CD4-positive, alpha-beta memory T cell (primary cell): Measurements from ENCODE around the gene MPND. TPM values are rescaled to one million over a fixed set of nuclear protein-coding genes. Genes with fewer than 3 reads are reported as not detected.

Experiments used
- CTCF ChIA-PET: fragments of 350-600 bp; sonication (Branson Sonifier 250); formaldehyde crosslinking; loops from one replicate; lab custom pipeline; 2021; ENCODE audit warnings: inconsistent platforms; ENCODE audit not compliant: partially characterized antibody; lab: Charles Lee
- POLR2A ChIA-PET: fragments of 350-600 bp; sonication (Branson Sonifier 250); formaldehyde crosslinking; loops from one replicate; lab custom pipeline; 2021; ENCODE audit not compliant: partially characterized antibody; lab: Charles Lee
- DNase-seq, 5 donors: peaks; one replicate each; pipeline versions ENCODE4 v3.0.0 to v3.0.0-alpha.2; 2020 to 2022; ENCODE audit warnings: mixed read lengths in 1 of 5
- H3K27ac ChIP-seq: one replicate; pipeline ENCODE4 v1.7.0; 2013; ENCODE audit warnings: low read depth, low read length
- H3K27me3 ChIP-seq: 2 replicates; pipeline ENCODE4 v1.7.0; 2013; ENCODE audit warnings: mild to moderate bottlenecking, low read length, moderate library complexity; ENCODE audit not compliant: insufficient read depth
- H3K36me3 ChIP-seq: 2 replicates; pipeline ENCODE4 v1.7.0; 2013; ENCODE audit warnings: mild to moderate bottlenecking, low read length, moderate library complexity; ENCODE audit not compliant: insufficient read depth
- H3K4me1 ChIP-seq: 2 replicates; pipeline ENCODE4 v1.7.0; 2013; ENCODE audit warnings: mild to moderate bottlenecking, low read length, moderate library complexity; ENCODE audit not compliant: insufficient read depth
- H3K4me3 ChIP-seq, 2 donors: one replicate each; pipeline ENCODE4 v1.7.0; 2013; ENCODE audit warnings: low read length in 2 of 2, mild to moderate bottlenecking in 1 of 2
- H3K9me3 ChIP-seq, 2 donors: one replicate each; pipeline ENCODE4 v1.7.0; 2013; ENCODE audit warnings: low read length in 2 of 2, control low read depth in 1 of 2; ENCODE audit not compliant: control insufficient read depth in 1 of 2
- H3K27ac Mint-ChIP-seq, 7 donors: one replicate each; pipeline ENCODE4 v1.8.0; 2020 to 2021; ENCODE audit warnings: mixed read lengths in 7 of 7, mild to moderate bottlenecking in 6 of 7, inconsistent platforms in 3 of 7, moderate library complexity in 3 of 7
- H3K27me3 Mint-ChIP-seq, 2 donors: one replicate each; pipeline ENCODE4 v1.8.0; 2020 to 2021; ENCODE audit warnings: mixed read lengths in 2 of 2
- H3K36me3 Mint-ChIP-seq, 2 donors: one replicate each; pipeline ENCODE4 v1.8.0; 2020 to 2021; ENCODE audit warnings: mixed read lengths in 2 of 2, inconsistent platforms in 1 of 2, mild to moderate bottlenecking in 1 of 2
- H3K4me1 Mint-ChIP-seq, 4 donors: one replicate each; pipeline ENCODE4 v1.8.0; 2020 to 2021; ENCODE audit warnings: mixed read lengths in 4 of 4, mild to moderate bottlenecking in 1 of 4
- H3K4me3 Mint-ChIP-seq, 8 donors: one replicate each; pipeline ENCODE4 v1.8.0; 2020 to 2021; ENCODE audit warnings: mixed read lengths in 8 of 8, mild to moderate bottlenecking in 7 of 8, moderate library complexity in 6 of 8, inconsistent platforms in 3 of 8
- H3K9me3 Mint-ChIP-seq, 8 donors: one replicate each; pipeline ENCODE4 v1.8.0; 2020 to 2021; ENCODE audit warnings: mixed read lengths in 8 of 8, mild to moderate bottlenecking in 5 of 8, inconsistent platforms in 3 of 8, moderate library complexity in 1 of 8
- intact Hi-C: fragments of 100-400 bp; cut with micrococcal nuclease; formaldehyde crosslinking; loops from one replicate; pipeline ENCODE4 v1.15.1; 2023
- polyA plus RNA-seq, 2 donors: library from polyadenylated mRNA; unstranded; fragments of 300-500 nt; fragmentation: Illumina TruSeq; gene quantifications; one replicate each; pipeline ENCODE4 v1.2.3, GENCODE V29; 2021
- total RNA-seq, 2 experiments: library from RNA; stranded (reverse); gene quantifications; one replicate each; pipeline ENCODE4 v1.2.3, GENCODE V29; 2021

The MPND gene
- total and polyA plus RNA-seq, 4 experiments from 2014 or later, result 3.5 to 27.0 (median 16.9) TPM

- peaks cover 25 to 63% (median 45%) of the 10 kb centered on the region in 4 donors for H3K4me1 Mint-ChIP-seq
- intact Hi-C loops, result loop anchor here (1.0 to 5.0 kb wide), 4 partner anchors 69 to 320 kb away; partner anchors contain the start of genes DPP9, TNFAIP8L1 and YJU2
- H3K4me3 ChIP-seq, result peak within 1 kb of the TSS; percentile 58 to 68
Measured at GRCh38 chr19:4402171-4403004, 59.0 kb downstream of the MPND start, which contains the start of gene CHAF1A. TSS of gene CHAF1A (plus strand) at chr19:4402640. CDS start at chr19:4402763, 123 bp downstream.

GRCh38 chr19:4403005-4403761, 59.8 kb downstream of the MPND start:
- Histone ChIP-seq H3K4me1 (peaks cover 37% of the 10 kb centered on the region), H3K36me3 (no peaks in the 10 kb centered on the region), H3K9me3 (no peaks in the 10 kb centered on the region), H3K27me3 (no peaks in the 10 kb centered on the region), H3K4me3 (peak overlapping the region; percentile 58 to 68), H3K27ac (peak overlapping the region; percentile 62)
- DNase-seq, result no peak
- ChIA-PET POLR2A (interaction anchor here (0.6 to 1.9 kb wide), 8 partner anchors 23 to 1581 kb away, joined by 3 to 19 read pairs (median 10); partner anchors contain the start of genes HDGFL2, KDM4B, MPND and YJU2), CTCF (interaction anchor here (1.7 kb wide), 1 partner anchor 60 kb away, joined by 12 read pairs; the partner anchor contains the start of gene MPND)
- Mint-ChIP-seq H3K27me3 (no peaks in the 10 kb centered on the region), H3K4me3 (peak overlapping the region; percentile 84 to 91 (median 87)), H3K36me3 (peaks cover 0 to 16% of the 10 kb centered on the region in 2 donors), H3K9me3 (no peaks in the 10 kb centered on the region), H3K4me1 (peaks cover 23 to 59% (median 42%) of the 10 kb centered on the region in 4 donors), H3K27ac (peak overlapping the region; percentile 87 to 96 (median 90))
- intact Hi-C loops, result loop anchor here (5.0 kb wide), 2 partner anchors 234 to 319 kb away; partner anchors contain the start of genes DPP9 and TNFAIP8L1

More at GRCh38 chr19:4402171-4403004, 59.0 kb downstream of the MPND start, which contains the start of gene CHAF1A:
- peak within 1 kb of the TSS; percentile 87 to 94 (median 91) for H3K4me3 Mint-ChIP-seq
- Histone ChIP-seq H3K4me1 (peaks cover 45% of the 10 kb centered on the region), H3K27me3 (no peaks in the 10 kb centered on the region), H3K27ac (peak within 1 kb of the TSS; percentile 88), H3K36me3 (no peaks in the 10 kb centered on the region), H3K9me3 (no peaks in the 10 kb centered on the region)
- POLR2A ChIA-PET, result interaction anchor here (0.7 to 2.9 kb wide), 9 partner anchors 22 to 566 kb away, joined by 3 to 85 read pairs (median 12); partner anchors contain the start of genes HDGFL2, KDM4B, MPND and YJU2
- CTCF ChIA-PET, result interaction anchor here (0.7 to 3.0 kb wide), 9 partner anchors 12 to 155 kb away, joined by 3 to 25 read pairs (median 4); partner anchors contain the start of genes MPND and YJU2
- no peaks in the 10 kb centered on the region for H3K27me3 Mint-ChIP-seq
- DNase-seq, result peak; percentile 98 to 100 (median 99)
- peak within 1 kb of the TSS; percentile 96 to 100 (median 99) for H3K27ac Mint-ChIP-seq
- H3K36me3 Mint-ChIP-seq, result peaks cover 0 to 14% of the 10 kb centered on the region in 2 donors
- H3K9me3 Mint-ChIP-seq, result no peaks in the 10 kb centered on the region

DNA sequence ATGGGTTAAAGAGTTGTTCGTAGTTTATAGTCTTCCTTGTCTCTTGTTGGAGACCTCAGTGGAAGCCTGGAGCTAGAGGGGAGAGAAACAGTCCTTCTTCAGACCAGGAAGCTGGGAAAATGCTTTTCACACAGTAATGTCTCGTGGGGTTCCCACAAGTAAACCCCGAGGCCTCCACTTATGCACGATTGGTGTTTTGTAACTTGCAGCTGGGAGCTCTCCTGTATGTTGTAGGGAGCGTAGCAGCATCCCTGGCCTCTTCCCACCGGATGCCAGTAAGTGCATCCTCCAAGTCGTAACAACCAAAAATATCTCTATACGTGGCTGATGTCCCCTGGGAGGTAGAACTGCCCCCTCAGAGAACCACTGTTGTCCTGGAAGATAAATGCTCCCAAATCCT, 62.6 kb downstream of the MPND start:
- Histone ChIP-seq H3K36me3 (peaks cover 7% of the 10 kb centered on the region), H3K27me3 (no peaks in the 10 kb centered on the region), H3K9me3 (no peaks in the 10 kb centered on the region), H3K27ac (no peak overlapping the region), H3K4me3 (no peak overlapping the region), H3K4me1 (peaks cover 20% of the 10 kb centered on the region)
- no peak for DNase-seq
- peaks cover 13 to 37% (median 25%) of the 10 kb centered on the region in 4 donors for H3K4me1 Mint-ChIP-seq
- no peaks in the 10 kb centered on the region for H3K27me3 Mint-ChIP-seq
- ChIA-PET POLR2A (no interaction called here), CTCF (interaction anchor here (1.2 kb wide), 1 partner anchor 10 kb away, joined by 3 read pairs; no protein-coding TSS in a partner anchor)
- H3K4me3 Mint-ChIP-seq, result no peak overlapping the region
- peaks cover 4 to 13% of the 10 kb centered on the region in 2 donors for H3K36me3 Mint-ChIP-seq
- no peak overlapping the region for H3K27ac Mint-ChIP-seq
- H3K9me3 Mint-ChIP-seq, result no peaks in the 10 kb centered on the region
- intact Hi-C loops, result no loop called here

DNA sequence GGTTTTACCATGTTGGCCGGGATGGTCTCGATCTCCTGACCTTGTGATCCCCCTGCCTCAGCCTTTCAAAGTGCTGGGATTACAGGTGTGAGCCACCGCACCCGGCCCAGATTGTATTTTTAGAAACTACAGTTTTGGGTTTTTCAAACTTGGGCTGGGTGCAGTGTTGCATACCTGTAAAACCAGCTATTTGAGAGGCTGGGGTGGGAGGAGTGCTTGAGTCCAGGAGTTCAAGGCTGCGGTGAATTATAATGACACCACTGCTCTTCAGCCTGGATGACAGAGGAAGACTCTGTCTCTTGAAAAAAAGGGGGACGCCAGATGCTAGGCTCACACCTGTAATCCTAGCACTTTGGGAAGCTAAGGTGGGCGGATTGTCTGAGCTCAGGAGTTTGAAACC, 63.3 kb downstream of the MPND start:
- H3K4me1 ChIP-seq, result peaks cover 13% of the 10 kb centered on the region
- no peak overlapping the region for H3K4me3 ChIP-seq
- peaks cover 10 to 30% (median 20%) of the 10 kb centered on the region in 4 donors for H3K4me1 Mint-ChIP-seq
- intact Hi-C loops, result no loop called here
- H3K4me3 Mint-ChIP-seq, result no peak overlapping the region
- CTCF ChIA-PET, result interaction anchor here (1.2 to 1.3 kb wide), 2 partner anchors 10 to 55 kb away, joined by 3 read pairs; no protein-coding TSS in a partner anchor
- no peak overlapping the region for H3K27ac ChIP-seq
- H3K27ac Mint-ChIP-seq, result no peak overlapping the region
- DNase-seq, result no peak
- POLR2A ChIA-PET, result no interaction called here
- H3K9me3 Mint-ChIP-seq, result no peaks in the 10 kb centered on the region
- no peaks in the 10 kb centered on the region for H3K27me3 ChIP-seq
- H3K36me3 ChIP-seq, result peaks cover 7% of the 10 kb centered on the region
- H3K36me3 Mint-ChIP-seq, result peaks cover 4 to 13% of the 10 kb centered on the region in 2 donors
- no peaks in the 10 kb centered on the region for H3K27me3 Mint-ChIP-seq
- no peaks in the 10 kb centered on the region for H3K9me3 ChIP-seq

- no peaks in the 10 kb centered on the region for H3K27me3 Mint-ChIP-seq
- POLR2A ChIA-PET, result no interaction called here
- CTCF ChIA-PET, result interaction anchor here (0.5 kb wide), 1 partner anchor 58 kb away, joined by 3 read pairs; no protein-coding TSS in a partner anchor
- no peak overlapping the region for H3K4me3 Mint-ChIP-seq
- H3K27ac Mint-ChIP-seq, result no peak overlapping the region
- H3K36me3 ChIP-seq, result peaks cover 7% of the 10 kb centered on the region
- H3K9me3 ChIP-seq, result no peaks in the 10 kb centered on the region
- no peaks in the 10 kb centered on the region for H3K9me3 Mint-ChIP-seq
- no peaks in the 10 kb centered on the region for H3K27me3 ChIP-seq
- intact Hi-C loops, result no loop called here
- peaks cover 12 to 14% of the 10 kb centered on the region in 2 donors for H3K36me3 Mint-ChIP-seq
- H3K4me1 ChIP-seq, result no peaks in the 10 kb centered on the region
- no peak for DNase-seq
- H3K4me1 Mint-ChIP-seq, result peaks cover 0 to 7% (median 4%) of the 10 kb centered on the region in 4 donors
- no peak overlapping the region for H3K4me3 ChIP-seq
- H3K27ac ChIP-seq, result no peak overlapping the region
Measured at GRCh38 chr19:4409123-4409933, 66.0 kb downstream of the MPND start.
